A549 treated with AZD9567 at 1 μM for 4 hours (cell line): ENCODE data around the gene GRK6. TPM values are rescaled to one million over a fixed set of nuclear protein-coding genes. Genes with fewer than 3 reads are reported as not detected.

ENCODE experiments used
- total RNA-seq: library from RNA; stranded (reverse); fragments of 200-300 nt; extraction: Qiagen RNA extraction; gene quantifications from 5 replicates; pipeline ENCODE4 v1.2.3, GENCODE V29; 2022; ENCODE audit not compliant: insufficient read depth

The GRK6 gene
- 21.4 to 30.9 TPM (median 27.0 TPM) in 5 replicates for total RNA-seq

DNA sequence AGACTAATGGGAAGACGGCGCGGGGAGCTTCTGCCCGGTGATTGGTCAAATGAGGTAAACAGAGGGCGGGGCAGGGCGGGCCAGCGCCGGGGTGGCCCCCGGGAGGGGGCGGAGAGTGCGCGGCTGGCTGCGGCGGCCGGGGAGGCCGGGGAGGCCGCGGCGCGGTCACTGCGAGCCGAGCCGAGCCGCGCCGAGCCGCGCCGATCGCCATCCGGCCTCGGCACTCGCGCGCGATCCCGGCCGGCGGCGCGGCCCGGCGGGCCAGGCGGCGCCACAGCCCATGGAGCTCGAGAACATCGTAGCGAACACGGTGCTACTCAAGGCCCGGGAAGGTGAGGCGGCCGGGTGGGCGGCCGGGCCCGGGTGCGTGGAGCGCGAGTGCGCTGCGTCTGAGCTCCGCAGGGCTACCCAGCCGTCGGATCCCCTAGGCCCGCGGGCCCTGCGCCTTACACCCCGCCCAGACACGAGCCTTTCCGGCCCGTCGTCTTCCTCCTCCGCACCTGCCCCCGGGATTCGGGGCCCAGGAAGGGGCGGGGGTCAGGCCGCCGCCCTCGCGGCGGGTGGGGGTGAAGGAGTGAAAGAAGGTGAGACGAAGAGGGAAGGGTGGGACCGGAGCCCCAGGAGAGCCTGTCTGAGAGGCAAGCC is at the start of gene GRK6:
GRK6 (plus strand) TSS at position 111 of the 645 bp plus-strand sequence; CDS start at position 281, 170 bp downstream.

DNA sequence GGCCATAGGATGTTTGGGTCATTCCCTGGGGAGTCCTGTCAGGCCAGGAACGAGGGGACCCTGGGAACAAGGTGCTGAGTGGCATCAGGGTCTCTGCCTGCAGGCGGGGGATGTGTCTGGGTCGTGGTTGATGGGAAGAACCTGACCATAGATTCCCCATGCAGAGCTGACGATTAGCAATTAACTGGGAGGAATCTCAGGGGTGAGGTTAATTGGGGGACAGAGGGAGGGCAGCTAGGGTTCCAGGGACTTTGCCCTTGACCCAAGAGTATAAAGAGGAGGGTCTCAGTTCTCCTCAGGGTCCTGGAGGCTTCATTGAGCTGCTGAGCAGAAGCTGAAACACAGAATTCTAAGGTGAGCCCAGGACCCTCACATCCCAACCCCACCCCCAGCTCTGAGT is 42.3 kb upstream of the GRK6 start, which contains the start of gene SLC34A1:
SLC34A1 (plus strand) TSS at position 301 of the 400 bp plus-strand sequence. CDS start 1,308 bp downstream, outside the sequence.

DNA sequence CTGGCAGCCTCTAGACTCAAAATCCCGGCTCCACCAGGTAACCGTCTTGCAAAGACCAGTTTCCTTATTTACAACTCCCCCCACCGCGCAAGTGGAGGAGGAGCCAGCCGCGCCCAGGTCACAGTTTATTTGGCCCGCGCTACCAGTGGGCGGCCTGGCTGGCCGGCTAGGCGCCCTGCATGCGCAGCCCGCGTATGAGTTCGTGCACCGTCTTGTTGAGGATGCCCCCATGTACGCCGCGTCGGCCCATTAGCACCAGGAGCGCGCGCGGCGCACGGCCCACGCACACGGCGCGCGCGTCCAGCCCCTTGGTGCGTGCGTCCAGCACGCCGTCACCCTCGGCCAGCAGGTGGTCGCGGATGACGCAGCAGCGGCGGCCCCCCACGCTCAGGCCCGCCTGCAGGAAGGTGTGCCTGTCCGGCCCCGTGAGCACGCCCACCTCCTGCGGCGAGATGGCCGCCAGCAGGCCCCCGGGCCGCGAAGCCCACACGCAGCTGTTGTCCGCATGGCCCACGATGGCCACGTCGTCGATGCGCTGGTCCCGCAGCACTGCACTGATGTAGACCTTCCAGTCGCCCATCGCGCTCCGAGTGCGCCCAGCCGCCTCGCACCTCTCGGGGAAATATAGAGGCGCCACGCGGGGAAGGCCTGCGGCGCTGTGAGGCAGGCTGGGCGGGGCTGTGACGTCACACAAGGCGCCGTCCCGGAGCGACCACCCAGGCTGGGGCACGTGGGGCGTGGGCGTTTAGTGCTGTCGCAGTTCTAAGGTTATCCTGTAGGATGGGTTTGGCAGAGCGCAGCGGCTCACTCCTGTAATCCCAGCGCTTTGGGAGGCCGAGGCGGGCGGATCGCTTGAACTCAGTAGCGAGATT is 26.2 kb upstream of the GRK6 start, which contains the start of gene PFN3:
PFN3 (minus strand) TSS at position 665 of the 872 bp plus-strand sequence; CDS start at position 580, 85 bp downstream.

DNA sequence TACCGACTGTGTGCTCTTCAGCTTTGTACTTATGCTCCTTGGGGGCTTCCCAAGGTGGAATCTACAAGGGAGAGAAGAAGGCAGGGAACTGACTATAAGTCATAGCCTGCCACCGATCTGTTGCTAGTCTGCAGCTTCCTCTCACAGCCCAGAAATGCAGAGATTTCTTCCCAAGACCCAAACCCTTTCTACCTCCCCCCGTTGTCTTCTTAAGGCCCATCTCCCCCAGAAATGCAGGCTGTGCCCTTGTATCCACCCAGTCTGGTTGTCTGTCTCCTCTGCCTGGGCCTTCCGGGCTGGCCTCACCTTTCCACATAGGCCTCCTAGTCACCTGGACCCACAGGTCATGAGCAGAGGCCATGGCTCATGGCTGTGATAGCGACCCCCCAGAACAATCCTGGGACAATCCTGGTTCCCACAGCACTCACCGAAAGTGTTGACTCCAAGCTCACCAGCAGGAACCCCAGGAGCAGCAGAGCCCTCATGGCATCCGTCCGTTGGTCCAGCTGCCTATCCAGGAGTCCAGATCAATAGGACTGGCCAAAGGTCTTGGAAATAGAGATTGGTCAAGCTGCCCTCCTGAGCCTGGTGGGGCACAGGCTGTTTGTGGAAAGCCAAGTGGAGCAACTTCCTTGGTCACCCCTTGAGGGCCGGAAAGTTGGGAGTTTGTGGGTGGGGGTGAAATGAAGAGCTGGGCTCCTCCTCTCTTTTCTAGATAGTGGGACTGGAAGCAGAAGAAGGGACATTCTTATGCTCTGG is 17.3 kb upstream of the GRK6 start, which contains the start of gene F12:
F12 (minus strand) TSS at position 522 of the 759 bp plus-strand sequence; CDS start at position 485, 37 bp downstream.

DNA sequence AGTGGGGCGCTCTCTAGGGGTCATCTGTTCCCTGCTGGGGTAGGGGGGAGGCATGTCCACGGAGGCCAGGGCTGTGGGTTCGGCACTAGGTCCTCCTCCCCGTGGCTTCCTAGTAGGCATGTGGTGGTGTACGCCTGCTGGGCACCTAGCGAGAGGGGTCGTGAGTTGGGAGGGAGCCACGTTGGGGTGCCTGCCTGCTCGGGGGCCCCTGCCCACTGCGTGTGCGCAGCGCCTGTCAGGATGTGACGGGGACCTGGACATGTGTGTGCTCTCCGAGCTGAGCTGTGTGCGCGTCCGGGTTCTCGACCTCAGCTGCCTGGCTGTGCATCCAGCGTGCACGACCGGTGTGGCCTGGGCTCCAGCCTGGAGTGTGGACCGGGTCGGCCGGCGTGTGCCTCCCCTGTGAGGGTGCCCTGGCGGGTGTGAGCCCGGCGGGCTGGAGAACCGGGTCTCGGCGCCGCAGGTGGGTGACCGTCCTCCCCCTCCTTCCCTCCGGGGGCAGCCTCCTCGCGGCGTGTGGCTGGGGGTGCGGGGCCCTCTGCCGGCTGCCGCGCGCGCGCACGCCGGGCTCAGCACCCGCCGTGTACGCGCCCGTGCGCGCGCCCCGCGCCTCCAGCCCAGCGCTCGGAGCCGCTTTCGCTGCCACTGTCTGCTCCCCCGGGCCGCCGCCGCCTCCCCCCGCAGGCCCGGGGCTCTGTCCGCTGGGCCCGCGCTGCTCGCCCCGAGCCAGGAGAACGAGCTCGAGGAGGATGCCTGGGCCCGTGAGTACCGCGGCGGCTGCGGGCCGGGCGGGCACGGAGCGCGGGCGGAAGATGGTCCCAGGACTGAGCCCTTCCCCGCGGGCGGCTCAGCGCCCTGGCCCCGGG is 20.0 kb downstream of the GRK6 start, which contains the start of gene PRR7:
PRR7 (plus strand) TSS at position 615 of the 866 bp plus-strand sequence. CDS start 8,254 bp downstream, outside the sequence.

DNA sequence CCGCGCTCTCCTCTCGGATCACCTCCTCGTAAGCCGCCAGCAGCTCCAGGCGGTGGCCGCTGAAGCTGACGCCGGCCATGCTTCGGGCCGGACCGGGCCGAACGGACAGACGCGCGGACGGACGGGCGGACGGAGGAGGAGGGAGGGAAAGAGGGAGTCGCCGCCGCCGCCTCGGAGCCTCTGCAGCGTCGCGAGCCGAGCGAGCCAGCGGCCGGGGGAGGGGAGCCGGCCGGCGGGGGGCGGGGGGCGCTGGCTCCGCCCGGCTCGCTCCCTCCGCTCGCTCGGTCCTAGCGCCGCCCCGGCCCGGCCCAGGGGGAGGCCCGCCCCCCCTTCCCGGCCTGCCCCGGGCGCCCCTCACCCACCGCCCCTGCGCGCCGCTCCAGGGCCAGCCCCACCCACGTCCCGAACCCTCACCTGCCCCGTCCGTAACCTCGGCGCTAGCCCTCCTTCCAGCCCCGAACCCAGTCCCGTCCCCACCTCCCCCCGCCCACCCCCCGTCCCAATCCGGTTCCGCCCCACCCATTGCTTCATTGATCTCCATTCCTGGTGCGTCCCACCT is 47.0 kb downstream of the GRK6 start, which contains the start of gene DBN1:
DBN1 (minus strand) TSS at position 192 of the 559 bp plus-strand sequence; CDS start at position 79, 113 bp downstream.

Other genes starting within 250 kb of the GRK6 start
- 24.7 to 30.2 TPM (median 25.1 TPM) in 5 replicates for gene RAB24, start 123.0 kb upstream of the GRK6 start, total RNA-seq
- gene PRELID1, start 122.9 kb upstream of the GRK6 start, total RNA-seq: 253 to 392 TPM (median 370 TPM) in 5 replicates
- gene MXD3, start 114.8 kb upstream of the GRK6 start, total RNA-seq: 19.3 to 26.0 TPM (median 22.7 TPM) in 5 replicates
- gene LMAN2, start 75.0 kb upstream of the GRK6 start, total RNA-seq: 193 to 205 TPM (median 199 TPM) in 5 replicates
- 2.7 to 5.5 TPM (median 4.5 TPM) in 5 replicates for gene RGS14, start 68.8 kb upstream of the GRK6 start, total RNA-seq
- not detected in 5 replicates for gene SLC34A1, start 42.2 kb upstream of the GRK6 start, total RNA-seq
- gene PFN3, start 26.0 kb upstream of the GRK6 start, total RNA-seq: not detected in 5 replicates
- gene F12, start 17.1 kb upstream of the GRK6 start, total RNA-seq: 18.6 to 27.6 TPM (median 21.3 TPM) in 5 replicates
- 15.7 to 35.7 TPM (median 32.9 TPM) in 5 replicates for gene PRR7, start 20.1 kb downstream of the GRK6 start, total RNA-seq
- 50.0 to 70.6 TPM (median 65.3 TPM) in 5 replicates for gene DBN1, start 47.0 kb downstream of the GRK6 start, total RNA-seq
- 63.9 to 97.3 TPM (median 89.0 TPM) in 5 replicates for gene PDLIM7, start 70.9 kb downstream of the GRK6 start, total RNA-seq
- gene DOK3, start 83.2 kb downstream of the GRK6 start, total RNA-seq: 2.8 to 6.2 TPM (median 4.3 TPM) in 5 replicates
- gene DDX41, start 90.3 kb downstream of the GRK6 start, total RNA-seq: 71.2 to 123 TPM (median 115 TPM) in 5 replicates
- gene FAM193B, start 127.9 kb downstream of the GRK6 start, total RNA-seq: 29.7 to 32.8 TPM (median 32.0 TPM) in 5 replicates
- gene TMED9, start 165.5 kb downstream of the GRK6 start, total RNA-seq: 280 to 291 TPM (median 282 TPM) in 5 replicates
- 21.0 to 31.6 TPM (median 29.1 TPM) in 5 replicates for gene B4GALT7, start 173.5 kb downstream of the GRK6 start, total RNA-seq